Upper lobe of right lung (tissue), 1 donor: Measurements from ENCODE around the gene WDHD1. TPM values are rescaled to one million over a fixed set of nuclear protein-coding genes. Genes with fewer than 3 reads are reported as not detected.
"Not testable (repeated sequence)": the region's sequence is repeated elsewhere in the genome, so short reads cannot be mapped to it uniquely, and the experiment has no call there.

Experiments
- ATAC-seq: fragments of 200-7000 bp; cut with Tn5 transposase; one replicate; pipeline ENCODE4 v1.9.1; 2020; ENCODE audit warnings: mild to moderate bottlenecking, moderate library complexity
- DNase-seq: peaks from one replicate; pipeline ENCODE4 v3.0.0-alpha.2; 2020
- H3K27ac ChIP-seq: fragments of 200-600 bp; one replicate; pipeline ENCODE4 v1.8.0; 2022
- H3K27me3 ChIP-seq: fragments of 200-600 bp; one replicate; pipeline ENCODE4 v1.8.0; 2022; ENCODE audit warnings: mild to moderate bottlenecking
- H3K36me3 ChIP-seq: fragments of 200-600 bp; one replicate; pipeline ENCODE4 v1.8.0; 2022
- H3K4me1 ChIP-seq: fragments of 200-600 bp; one replicate; pipeline ENCODE4 v1.8.0; 2022
- H3K4me3 ChIP-seq: fragments of 200-600 bp; one replicate; pipeline ENCODE4 v1.8.0; 2022; ENCODE audit warnings: mild to moderate bottlenecking
- H3K9me3 ChIP-seq: fragments of 200-600 bp; one replicate; pipeline ENCODE4 v1.8.0; 2022
- intact Hi-C: fragments of 100-400 bp; cut with DNase I; formaldehyde crosslinking; loops from one replicate; pipeline ENCODE4 v1.11.0; 2022
- total RNA-seq: library from RNA; stranded (reverse); fragmentation: NEBNext Ultra II Directional; extraction: Animal tissue kit (Norgen Biotek cat#: 25700); gene quantifications from one replicate; pipeline ENCODE4 v1.2.1, GENCODE V29; 2021
- TF ChIP-seq, protein P1 (sequence below): fragments of 200-600 bp; IDR thresholded peaks from one replicate; pipeline ENCODE4 v1.8.0; 2022; ENCODE audit warnings: antibody characterized with exemption
- donor health status: DM: no; HTN: yes; CAD: no; lungs with severe emphysema.

WDHD1 gene
- total RNA-seq, 1 donor from 2014 or later = 3.5 TPM

DNA sequence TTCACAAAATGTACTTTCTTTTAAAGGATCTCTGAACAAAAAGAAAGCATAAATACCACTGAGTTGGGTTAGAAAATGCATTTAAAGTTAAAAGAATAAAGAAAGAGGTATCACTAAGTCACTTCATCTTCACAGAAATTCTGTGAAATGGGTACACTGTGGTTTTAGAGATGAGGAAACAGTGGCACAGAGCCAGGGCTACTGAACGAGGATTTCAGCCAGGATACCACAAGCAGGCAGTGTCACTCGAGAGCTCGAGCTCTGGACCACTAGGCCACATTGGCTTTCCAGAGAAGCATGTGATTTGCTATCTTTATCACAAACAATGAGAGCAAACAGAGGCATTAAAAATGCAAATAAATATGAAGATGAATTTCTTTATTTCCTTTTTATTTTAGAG lies 51.0 kb downstream of the WDHD1 start:
- H3K4me1 ChIP-seq = no peaks in the 10 kb centered on the region
- no peaks in the 10 kb centered on the region for H3K36me3 ChIP-seq
- intact Hi-C loops = no loop called here
- DNase-seq (no peak), ATAC-seq (no peak)
- no peak overlapping the region for H3K4me3 ChIP-seq
- no peaks in the 10 kb centered on the region for H3K9me3 ChIP-seq
- no peak overlapping the region for H3K27ac ChIP-seq
- no peaks in the 10 kb centered on the region for H3K27me3 ChIP-seq
- TF ChIP-seq, protein P1, sequence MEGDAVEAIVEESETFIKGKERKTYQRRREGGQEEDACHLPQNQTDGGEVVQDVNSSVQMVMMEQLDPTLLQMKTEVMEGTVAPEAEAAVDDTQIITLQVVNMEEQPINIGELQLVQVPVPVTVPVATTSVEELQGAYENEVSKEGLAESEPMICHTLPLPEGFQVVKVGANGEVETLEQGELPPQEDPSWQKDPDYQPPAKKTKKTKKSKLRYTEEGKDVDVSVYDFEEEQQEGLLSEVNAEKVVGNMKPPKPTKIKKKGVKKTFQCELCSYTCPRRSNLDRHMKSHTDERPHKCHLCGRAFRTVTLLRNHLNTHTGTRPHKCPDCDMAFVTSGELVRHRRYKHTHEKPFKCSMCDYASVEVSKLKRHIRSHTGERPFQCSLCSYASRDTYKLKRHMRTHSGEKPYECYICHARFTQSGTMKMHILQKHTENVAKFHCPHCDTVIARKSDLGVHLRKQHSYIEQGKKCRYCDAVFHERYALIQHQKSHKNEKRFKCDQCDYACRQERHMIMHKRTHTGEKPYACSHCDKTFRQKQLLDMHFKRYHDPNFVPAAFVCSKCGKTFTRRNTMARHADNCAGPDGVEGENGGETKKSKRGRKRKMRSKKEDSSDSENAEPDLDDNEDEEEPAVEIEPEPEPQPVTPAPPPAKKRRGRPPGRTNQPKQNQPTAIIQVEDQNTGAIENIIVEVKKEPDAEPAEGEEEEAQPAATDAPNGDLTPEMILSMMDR = no peak

DNA sequence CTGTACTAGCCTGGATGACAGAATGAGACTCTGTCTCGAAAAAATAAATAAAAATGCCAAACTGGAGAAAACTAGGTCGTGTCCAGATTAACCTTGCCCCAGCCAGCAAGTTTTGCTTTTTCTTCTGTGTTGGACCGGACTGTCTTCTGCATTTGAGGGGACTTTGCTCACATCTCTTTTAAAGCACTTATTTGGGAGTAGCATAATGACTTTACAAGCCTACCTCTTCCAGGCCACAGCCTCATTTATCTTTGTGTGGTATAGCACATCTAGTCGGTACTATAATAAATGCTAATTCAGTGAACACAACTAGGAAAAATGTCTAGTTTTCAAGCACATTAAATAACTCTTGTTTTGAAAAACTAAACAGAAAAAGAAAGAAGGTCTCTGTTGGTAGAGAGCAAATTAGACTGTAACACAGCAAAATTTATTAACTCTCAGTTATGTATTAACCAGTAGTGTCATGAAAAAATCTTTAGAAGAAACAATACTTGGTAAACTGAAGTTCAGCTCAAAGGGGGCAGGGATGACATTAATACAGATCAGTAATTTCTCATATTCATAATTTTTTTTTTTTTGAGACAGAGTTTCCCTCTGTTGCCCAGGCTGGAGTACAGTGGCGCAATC lies 52.0 kb downstream of the WDHD1 start:
- Histone ChIP-seq H3K4me3 (no peak overlapping the region), H3K27me3 (no peaks in the 10 kb centered on the region), H3K9me3 (no peaks in the 10 kb centered on the region), H3K4me1 (no peaks in the 10 kb centered on the region), H3K27ac (no peak overlapping the region), H3K36me3 (no peaks in the 10 kb centered on the region)
- TF ChIP-seq, protein P1 = no peak
- no peak for ATAC-seq
- DNase-seq = no peak
- intact Hi-C loops = no loop called here

DNA sequence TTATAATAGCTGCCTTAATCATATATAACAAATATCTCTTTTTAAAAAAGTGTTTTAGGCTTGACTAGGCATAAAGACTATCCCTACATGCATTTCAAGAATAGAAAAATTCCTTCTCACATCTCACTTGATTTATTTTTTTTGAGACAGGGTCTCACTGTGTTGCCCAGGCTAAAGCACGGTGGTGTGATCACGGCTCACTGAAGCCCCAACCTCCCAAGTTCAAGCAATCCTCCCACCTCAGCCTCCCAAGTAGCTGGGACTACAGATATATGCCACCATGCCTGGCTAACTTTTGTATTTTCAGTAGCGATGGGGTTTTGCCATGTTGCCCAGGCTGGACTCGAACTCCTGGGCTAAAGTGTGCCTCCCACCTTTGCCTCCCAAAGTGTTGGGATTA lies 59.4 kb downstream of the WDHD1 start:
- H3K9me3 ChIP-seq = no peaks in the 10 kb centered on the region
- ATAC-seq = no peak
- intact Hi-C loops = no loop called here
- DNase-seq = no peak
- H3K4me1 ChIP-seq = no peaks in the 10 kb centered on the region
- no peak overlapping the region for H3K27ac ChIP-seq
- no peaks in the 10 kb centered on the region for H3K27me3 ChIP-seq
- H3K36me3 ChIP-seq = no peaks in the 10 kb centered on the region
- TF ChIP-seq, protein P1 = no peak
- H3K4me3 ChIP-seq = no peak overlapping the region

DNA sequence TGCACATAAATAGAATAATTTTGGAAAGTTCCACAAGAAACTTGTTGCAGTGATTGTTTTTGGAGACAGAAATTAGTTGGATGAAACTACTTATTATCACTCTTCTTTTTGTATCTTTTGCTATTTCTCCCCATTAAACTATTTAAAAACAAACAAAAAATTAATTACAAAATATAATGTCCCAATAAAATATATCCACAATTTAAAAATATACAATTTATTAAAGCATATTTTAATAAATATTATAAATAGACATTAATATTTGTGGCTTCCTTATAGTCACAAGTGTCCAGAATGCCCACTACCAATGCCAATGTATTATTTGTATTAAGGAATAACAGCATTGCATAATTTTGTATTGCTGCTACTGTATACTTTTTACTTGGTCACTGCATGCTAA lies 71.8 kb downstream of the WDHD1 start:
- Histone ChIP-seq H3K27me3 (no peaks in the 10 kb centered on the region), H3K9me3 (no peaks in the 10 kb centered on the region), H3K27ac (no peak overlapping the region), H3K4me1 (no peaks in the 10 kb centered on the region), H3K36me3 (no peaks in the 10 kb centered on the region), H3K4me3 (no peak overlapping the region)
- no peak for DNase-seq
- ATAC-seq = no peak
- TF ChIP-seq, protein P1 = no peak
- intact Hi-C loops = no loop called here

DNA sequence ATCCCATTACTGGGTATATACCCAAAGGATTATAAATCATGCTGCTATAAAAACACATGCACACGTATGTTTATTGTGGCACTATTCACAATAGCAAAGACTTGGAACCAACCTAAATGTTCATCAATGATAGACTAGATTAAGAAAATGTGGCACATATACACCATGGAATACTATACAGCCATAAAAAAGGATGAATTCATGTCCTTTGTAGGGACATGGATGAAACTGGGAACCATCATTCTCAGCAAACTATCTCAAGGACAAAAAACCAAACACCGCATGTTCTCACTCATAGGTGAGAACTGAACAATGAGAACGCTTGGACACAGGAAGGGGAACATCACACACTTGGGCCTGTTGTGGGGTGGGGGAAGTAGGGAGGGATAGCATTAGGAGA lies 73.3 kb downstream of the WDHD1 start:
- H3K4me3 ChIP-seq, DNase-seq, H3K27ac ChIP-seq, ATAC-seq, intact Hi-C loops, H3K27me3 ChIP-seq, H3K9me3 ChIP-seq, H3K36me3 ChIP-seq, H3K4me1 ChIP-seq: not testable (repeated sequence)

DNA sequence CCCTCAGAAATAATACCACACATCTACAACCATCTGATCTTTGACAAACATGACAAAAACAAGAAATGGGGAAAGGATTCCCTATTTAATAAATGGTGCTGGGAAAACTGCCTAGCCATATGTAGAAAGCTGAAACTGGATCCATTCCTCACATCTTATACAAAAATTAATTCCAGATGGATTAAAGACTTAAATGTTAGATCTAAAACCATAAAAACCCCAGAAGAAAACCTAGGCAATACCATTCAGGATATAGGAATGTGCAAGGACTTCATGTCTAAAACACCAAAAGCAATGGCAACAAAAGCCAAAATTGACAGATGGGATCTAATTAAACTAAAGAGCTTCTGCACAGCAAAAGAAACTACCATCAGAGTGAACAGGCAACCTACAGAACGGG lies 74.1 kb downstream of the WDHD1 start:
- DNase-seq, H3K36me3 ChIP-seq, H3K27ac ChIP-seq, H3K4me1 ChIP-seq, H3K27me3 ChIP-seq, H3K9me3 ChIP-seq, H3K4me3 ChIP-seq, intact Hi-C loops, ATAC-seq: not testable (repeated sequence)

DNA sequence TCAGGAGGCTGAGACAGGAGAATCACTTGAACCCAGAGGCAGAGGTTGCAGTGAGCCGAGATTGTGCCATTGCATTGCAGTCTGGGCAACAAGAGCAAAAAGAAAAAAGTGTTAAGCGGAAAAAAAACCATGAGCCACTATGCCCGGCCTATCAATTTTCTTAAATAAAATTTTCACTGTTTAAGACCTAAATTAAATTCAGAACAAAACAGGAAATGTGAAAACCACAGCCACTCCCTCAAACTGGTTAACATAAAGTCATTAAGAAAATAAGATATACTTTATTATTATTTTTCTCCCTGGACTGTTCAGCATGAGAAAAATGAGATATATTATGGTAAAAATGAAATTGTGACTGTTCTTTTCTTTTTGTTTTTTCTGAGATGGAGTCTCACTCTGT lies 79.7 kb downstream of the WDHD1 start:
- H3K4me1 ChIP-seq = no peaks in the 10 kb centered on the region
- TF ChIP-seq, protein P1 = no peak
- no peak overlapping the region for H3K4me3 ChIP-seq
- intact Hi-C loops = no loop called here
- no peak overlapping the region for H3K27ac ChIP-seq
- no peaks in the 10 kb centered on the region for H3K36me3 ChIP-seq
- DNase-seq (no peak), ATAC-seq (no peak)
- H3K9me3 ChIP-seq = no peaks in the 10 kb centered on the region
- no peaks in the 10 kb centered on the region for H3K27me3 ChIP-seq
